HL-60 (cell line): ENCODE data around the gene CBX1.

Source experiments
- DNase-seq, 2 experiments: peaks; one replicate each; pipeline ENCODE4 v3.0.0-alpha.2; 2010 to 2020; ENCODE audit warnings: low read depth in 1 of 2, low spot score in 1 of 2
- H3K27ac ChIP-seq: fragments of 250-450 bp; sonication (Bioruptor Pico); replicated peaks from 2 replicates; pipeline ENCODE4 v1.5.1; 2020; ENCODE audit warnings: mild to moderate bottlenecking, moderate library complexity
- H3K27me3 ChIP-seq: fragments of 250-450 bp; sonication (Bioruptor Pico); 2 replicates; pipeline ENCODE4 v1.5.1; 2021; ENCODE audit warnings: mild to moderate bottlenecking, moderate library complexity; ENCODE audit not compliant: insufficient read depth, poor library complexity, severe bottlenecking
- H3K4me3 ChIP-seq: replicated peaks from 2 replicates; pipeline ENCODE4 v1.5.1; 2011; ENCODE audit warnings: mild to moderate bottlenecking, control low read depth, low read length; ENCODE audit not compliant: insufficient read depth
- GABPA ChIP-seq: IDR thresholded peaks from 2 replicates; pipeline ENCODE4 v1.6.1; 2012; ENCODE audit warnings: low read depth
- POLR2AphosphoS5 ChIP-seq: IDR thresholded peaks from 2 replicates; pipeline ENCODE4 v1.6.1; 2012; ENCODE audit warnings: low read depth
- REST ChIP-seq: IDR thresholded peaks from 2 replicates; pipeline ENCODE4 v1.6.1; 2012; ENCODE audit warnings: low read depth; ENCODE audit not compliant: insufficient replicate concordance
- SPI1 ChIP-seq: IDR thresholded peaks from 2 replicates; pipeline ENCODE4 v1.6.1; 2012; ENCODE audit warnings: low read depth, mild to moderate bottlenecking, borderline replicate concordance
- TF ChIP-seq, protein P1 (sequence below): IDR thresholded peaks from one replicate; pipeline ENCODE4 v1.5.1; 2011; ENCODE audit warnings: low read length, control low read depth, inconsistent platforms; ENCODE audit not compliant: insufficient read depth

The CBX1 gene

GRCh38 chr17:48106802-48107136, 5.5 kb upstream of the CBX1 start:
- Histone ChIP-seq H3K27ac (peak overlapping the region; percentile 88), H3K27me3 (no peaks in the 10 kb centered on the region), H3K4me3 (peak overlapping the region; percentile 70)
- DNase-seq = no peak
- TF ChIP-seq REST (no peak), POLR2AphosphoS5 (no peak), SPI1 (no peak), GABPA (no peak)
- TF ChIP-seq, protein P1, sequence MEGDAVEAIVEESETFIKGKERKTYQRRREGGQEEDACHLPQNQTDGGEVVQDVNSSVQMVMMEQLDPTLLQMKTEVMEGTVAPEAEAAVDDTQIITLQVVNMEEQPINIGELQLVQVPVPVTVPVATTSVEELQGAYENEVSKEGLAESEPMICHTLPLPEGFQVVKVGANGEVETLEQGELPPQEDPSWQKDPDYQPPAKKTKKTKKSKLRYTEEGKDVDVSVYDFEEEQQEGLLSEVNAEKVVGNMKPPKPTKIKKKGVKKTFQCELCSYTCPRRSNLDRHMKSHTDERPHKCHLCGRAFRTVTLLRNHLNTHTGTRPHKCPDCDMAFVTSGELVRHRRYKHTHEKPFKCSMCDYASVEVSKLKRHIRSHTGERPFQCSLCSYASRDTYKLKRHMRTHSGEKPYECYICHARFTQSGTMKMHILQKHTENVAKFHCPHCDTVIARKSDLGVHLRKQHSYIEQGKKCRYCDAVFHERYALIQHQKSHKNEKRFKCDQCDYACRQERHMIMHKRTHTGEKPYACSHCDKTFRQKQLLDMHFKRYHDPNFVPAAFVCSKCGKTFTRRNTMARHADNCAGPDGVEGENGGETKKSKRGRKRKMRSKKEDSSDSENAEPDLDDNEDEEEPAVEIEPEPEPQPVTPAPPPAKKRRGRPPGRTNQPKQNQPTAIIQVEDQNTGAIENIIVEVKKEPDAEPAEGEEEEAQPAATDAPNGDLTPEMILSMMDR = no peak

- TF ChIP-seq POLR2AphosphoS5 = no peak
- no peak for TF ChIP-seq REST
- no peak for TF ChIP-seq SPI1
- no peak for TF ChIP-seq GABPA
- TF ChIP-seq, protein P1 = no peak
Measured at GRCh38 chr17:48104440-48104839, 3.2 kb upstream of the CBX1 start.

GRCh38 chr17:48102798-48103715, 1.8 kb upstream of the CBX1 start:
- H3K27me3 ChIP-seq = no peaks in the 10 kb centered on the region
- TF ChIP-seq POLR2AphosphoS5 (no peak), GABPA (no peak), REST (no peak)
- TF ChIP-seq, protein P1 = no peak
- peak overlapping the region; percentile 68 for H3K27ac ChIP-seq
- no peak overlapping the region for H3K4me3 ChIP-seq
- peak; percentile 56 to 71 for DNase-seq

More at GRCh38 chr17:48104440-48104839, 3.2 kb upstream of the CBX1 start:
- H3K4me3 ChIP-seq = no peak overlapping the region
- no peaks in the 10 kb centered on the region for H3K27me3 ChIP-seq
- no peak for DNase-seq
- H3K27ac ChIP-seq = no peak overlapping the region
